ENCODE data around the gene PLXNA3. TPM values are rescaled to one million over a fixed set of nuclear protein-coding genes. Genes with fewer than 3 reads are reported as not detected.

The PLXNA3 gene
- polyA plus RNA-seq, 1 experiment, result 20.5 TPM

GRCh38 chrX:154502989-154503388 is 44.9 kb downstream of the PLXNA3 start:
- Histone ChIP-seq H3K27ac (ENCODE audit: low read depth, low read length) (no peak overlapping the region), H3K27me3 (ENCODE audit: control insufficient read depth, insufficient read depth, low read length) (no peaks in the 10 kb centered on the region), H3K4me3 (ENCODE audit: low read depth, low read length) (no peak overlapping the region), H3K9me3 (ENCODE audit: control insufficient read depth, insufficient read depth, low read length) (no peaks in the 10 kb centered on the region)
- ChIA-PET CTCF (interaction anchor here (0.7 kb wide), 1 partner anchor 92 kb away, joined by 3 read pairs; the partner anchor contains the start of gene TAFAZZIN), POLR2A (no interaction called here)
- TF ChIP-seq CTCF (IDR thresholded peaks at IDR 0.05; ENCODE audit: low read depth, low read length), result no peak
- DNase-seq (ENCODE audit: low read depth, low spot score), result no peak

- ChIA-PET POLR2A (no interaction called here), CTCF (no interaction called here)
- H3K27ac ChIP-seq (ENCODE audit: low read depth, low read length), result no peak overlapping the region
- H3K4me3 ChIP-seq (ENCODE audit: low read depth, low read length), result no peak overlapping the region
- DNase-seq (ENCODE audit: low read depth, low spot score), result no peak
- no peaks in the 10 kb centered on the region for H3K27me3 ChIP-seq (ENCODE audit: control insufficient read depth, insufficient read depth, low read length)
- H3K9me3 ChIP-seq (ENCODE audit: control insufficient read depth, insufficient read depth, low read length), result no peaks in the 10 kb centered on the region
- no peak for TF ChIP-seq CTCF (IDR thresholded peaks at IDR 0.05; ENCODE audit: low read depth, low read length)
Measured at GRCh38 chrX:154505734-154506133, 47.7 kb downstream of the PLXNA3 start.

GRCh38 chrX:154506483-154507332 is 48.6 kb downstream of the PLXNA3 start:
- Histone ChIP-seq H3K27me3 (ENCODE audit: control insufficient read depth, insufficient read depth, low read length) (no peaks in the 10 kb centered on the region), H3K27ac (ENCODE audit: low read depth, low read length) (no peak overlapping the region), H3K4me3 (ENCODE audit: low read depth, low read length) (no peak overlapping the region), H3K9me3 (ENCODE audit: control insufficient read depth, insufficient read depth, low read length) (no peaks in the 10 kb centered on the region)
- DNase-seq (ENCODE audit: low read depth, low spot score), result no peak
- ChIA-PET CTCF (no interaction called here), POLR2A (no interaction called here)
- TF ChIP-seq CTCF (IDR thresholded peaks at IDR 0.05; ENCODE audit: low read depth, low read length), result no peak

- POLR2A ChIA-PET, result no interaction called here
Measured at GRCh38 chrX:154507673-154508383, 49.7 kb downstream of the PLXNA3 start.

More at GRCh38 chrX:154507673-154508383, 49.7 kb downstream of the PLXNA3 start:
- Histone ChIP-seq H3K27ac (ENCODE audit: low read depth, low read length) (no peak overlapping the region), H3K9me3 (ENCODE audit: control insufficient read depth, insufficient read depth, low read length) (no peaks in the 10 kb centered on the region), H3K4me3 (ENCODE audit: low read depth, low read length) (no peak overlapping the region), H3K27me3 (ENCODE audit: control insufficient read depth, insufficient read depth, low read length) (no peaks in the 10 kb centered on the region)
- no peak for DNase-seq (ENCODE audit: low read depth, low spot score)
- no peak for TF ChIP-seq CTCF (IDR thresholded peaks at IDR 0.05; ENCODE audit: low read depth, low read length)
- CTCF ChIA-PET, result no interaction called here
